PFSK-1 (cell line): ENCODE measurements around the gene EVA1A.

Source experiments
- FOXP2 ChIP-seq: optimal IDR thresholded peaks from 2 replicates; pipeline ENCODE3; 2011; ENCODE audit warnings: borderline replicate concordance, control low read depth, inconsistent platforms; ENCODE audit not compliant: insufficient read depth; ENCODE audit errors: extremely low read length, extremely low read depth
- POLR2AphosphoS5 ChIP-seq: IDR thresholded peaks from 2 replicates; pipeline ENCODE4 v1.6.1; 2012; ENCODE audit warnings: low read depth, mild to moderate bottlenecking, control low read depth, low read length, moderate library complexity
- SIN3A ChIP-seq: IDR thresholded peaks from 2 replicates; pipeline ENCODE4 v1.6.1; 2012; ENCODE audit warnings: mild to moderate bottlenecking, low read length, moderate library complexity, borderline replicate concordance; ENCODE audit not compliant: insufficient read depth
- TAF1 ChIP-seq: IDR thresholded peaks from 2 replicates; pipeline ENCODE4 v1.6.1; 2012; ENCODE audit warnings: low read length, control low read depth, borderline replicate concordance; ENCODE audit not compliant: insufficient read depth

DNA sequence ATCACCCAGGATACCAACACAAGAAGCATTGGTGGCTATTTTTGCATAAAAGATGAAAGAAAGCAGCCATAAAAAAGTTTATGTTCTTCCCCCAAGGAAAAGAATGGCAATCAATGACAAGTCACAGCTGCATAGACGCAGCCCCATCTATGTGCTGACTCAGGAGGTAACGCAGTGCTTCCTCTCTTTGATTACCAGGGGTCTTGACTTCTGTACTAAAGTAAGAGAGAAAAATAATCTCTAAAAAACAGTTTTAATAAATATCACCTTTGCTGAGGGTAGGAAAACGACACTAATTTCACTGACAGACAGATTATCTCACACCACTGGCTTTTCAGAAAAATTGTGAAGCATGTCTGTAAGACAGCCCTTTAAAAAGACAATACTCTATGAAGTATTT is 33.9 kb upstream of the EVA1A start:
- TF ChIP-seq SIN3A = no peak
- no peak for TF ChIP-seq TAF1
- TF ChIP-seq POLR2AphosphoS5 = no peak
- TF ChIP-seq FOXP2 = no peak
